ENCODE measurements around the gene PIGS. TPM values are rescaled to one million over a fixed set of nuclear protein-coding genes. Genes with fewer than 3 reads are reported as not detected.

Gene PIGS
- total RNA-seq, 1 donor from 2014 or later = 15.2 TPM

DNA sequence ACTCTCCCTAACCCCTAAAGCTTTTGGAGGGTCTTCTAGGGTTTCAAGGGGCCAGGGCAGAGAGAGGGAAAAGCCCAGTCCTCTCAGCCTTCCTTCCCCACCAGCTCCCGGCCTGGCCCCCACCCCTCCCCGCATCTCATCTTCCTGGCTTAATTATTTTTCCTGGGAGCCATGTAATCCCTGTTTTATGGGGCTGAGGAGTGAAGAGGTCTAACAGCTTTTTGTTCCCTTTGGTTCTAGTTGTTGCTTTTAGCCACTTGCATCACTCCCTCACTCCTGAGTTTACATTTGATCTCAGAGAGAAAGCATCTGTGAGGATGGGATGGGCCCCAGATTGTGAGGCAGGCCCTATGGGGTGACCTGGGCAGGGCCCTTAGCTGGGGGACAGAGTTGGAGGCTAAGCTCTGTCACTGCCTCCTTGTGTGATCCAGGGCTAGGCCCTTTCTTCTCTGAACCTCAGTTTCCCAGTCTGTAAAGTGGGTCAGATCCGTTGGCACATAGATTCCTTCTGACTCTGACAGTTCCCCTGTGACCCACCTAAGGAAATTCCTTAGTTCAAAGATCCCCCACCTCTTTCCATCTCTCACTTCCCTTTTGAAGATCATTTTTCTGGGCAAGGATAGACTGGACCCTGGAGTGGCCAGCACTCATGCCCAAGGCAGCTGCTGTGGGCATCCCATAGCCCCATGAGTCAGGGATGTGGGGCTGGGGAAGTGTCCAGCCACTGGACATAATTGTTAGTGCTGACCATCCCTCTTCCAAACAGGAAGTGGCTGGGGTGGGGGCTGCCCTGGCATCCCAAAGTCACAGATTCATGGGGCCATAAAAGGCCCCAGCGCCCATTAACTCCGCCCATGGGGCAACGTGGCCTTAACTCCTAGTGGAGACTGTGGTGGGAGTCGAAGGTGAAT lies 39.0 kb downstream of the PIGS start:
- Histone ChIP-seq H3K36me3 (no peaks in the 10 kb centered on the region), H3K4me2 (no peak overlapping the region), H3K4me3 (no peak overlapping the region), H3F3A (ENCODE audit: low read depth) (no peaks in the 10 kb centered on the region), H2AFZ (replicated peaks) (no peak overlapping the region), H3K9me3 (ENCODE audit: low read depth) (no peaks in the 10 kb centered on the region), H3K9ac (no peak overlapping the region), H4K20me1 (ENCODE audit: low read depth) (no peaks in the 10 kb centered on the region), H3K27ac (no peak overlapping the region), H3K27me3 (no peaks in the 10 kb centered on the region), H3K79me2 (ENCODE audit: low read depth) (no peaks in the 10 kb centered on the region), H3K4me1 (no peaks in the 10 kb centered on the region)
- TF ChIP-seq EZH2phosphoT487 (IDR thresholded peaks at IDR 0.05) = no peak
- no peak for TF ChIP-seq EZH2 (IDR thresholded peaks at IDR 0.05)
- TF ChIP-seq CTCF (IDR thresholded peaks at IDR 0.05) = no peak
- Mint-ChIP-seq H3K36me3 (no peaks in the 10 kb centered on the region), H3K27ac (no peak overlapping the region), H3K4me1 (peaks cover 25% of the 10 kb centered on the region), H3K9me3 (no peaks in the 10 kb centered on the region), H3K27me3 (ENCODE audit: insufficient read depth, low read depth) (peaks cover 10% of the 10 kb centered on the region), H3K4me3 (no peak overlapping the region)
- no peak for DNase-seq (ENCODE audit: low spot score)

DNA sequence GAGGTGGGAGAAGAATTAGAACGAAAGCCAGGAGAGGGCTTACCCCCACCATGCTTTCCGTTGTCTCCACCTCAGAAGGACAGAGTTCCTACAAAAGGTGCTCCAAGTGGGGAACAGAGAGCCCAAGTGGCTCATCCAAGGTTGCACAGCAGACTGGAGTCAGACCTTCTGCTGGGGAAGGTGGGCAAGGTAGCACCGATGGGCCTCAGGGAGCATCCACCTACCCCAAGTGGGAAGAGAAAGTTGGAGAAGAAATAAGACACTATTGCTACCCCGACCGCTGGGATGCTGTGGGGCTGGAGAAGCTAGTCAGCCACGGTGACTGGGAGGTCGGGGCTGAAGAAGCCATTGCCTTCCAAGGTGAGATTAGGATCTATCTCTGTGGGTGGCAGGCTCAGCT lies 40.4 kb downstream of the PIGS start:
- Mint-ChIP-seq H3K4me3 (no peak overlapping the region), H3K27me3 (ENCODE audit: insufficient read depth, low read depth) (peaks cover 10% of the 10 kb centered on the region), H3K27ac (no peak overlapping the region), H3K4me1 (peaks cover 34% of the 10 kb centered on the region), H3K9me3 (no peaks in the 10 kb centered on the region), H3K36me3 (no peaks in the 10 kb centered on the region)
- Histone ChIP-seq H3K27ac (no peak overlapping the region), H3K9ac (no peak overlapping the region), H3K27me3 (no peaks in the 10 kb centered on the region), H2AFZ (replicated peaks) (no peak overlapping the region), H3K4me2 (no peak overlapping the region), H3K4me1 (no peaks in the 10 kb centered on the region), H4K20me1 (ENCODE audit: low read depth) (no peaks in the 10 kb centered on the region), H3K79me2 (ENCODE audit: low read depth) (no peaks in the 10 kb centered on the region), H3K4me3 (no peak overlapping the region), H3K9me3 (ENCODE audit: low read depth) (no peaks in the 10 kb centered on the region), H3F3A (ENCODE audit: low read depth) (no peaks in the 10 kb centered on the region), H3K36me3 (no peaks in the 10 kb centered on the region)
- DNase-seq (ENCODE audit: low spot score) = no peak
- TF ChIP-seq EZH2 (IDR thresholded peaks at IDR 0.05) (no peak), CTCF (IDR thresholded peaks at IDR 0.05) (no peak), EZH2phosphoT487 (IDR thresholded peaks at IDR 0.05) (no peak)

GRCh38 chr17:28530250-28530649 lies 41.1 kb downstream of the PIGS start:
- H3K27me3 ChIP-seq = no peaks in the 10 kb centered on the region
- H3K4me2 ChIP-seq = no peak overlapping the region
- H4K20me1 ChIP-seq (ENCODE audit: low read depth) = no peaks in the 10 kb centered on the region
- Mint-ChIP-seq H3K36me3 (no peaks in the 10 kb centered on the region), H3K9me3 (no peaks in the 10 kb centered on the region), H3K27ac (no peak overlapping the region), H3K4me1 (peaks cover 39% of the 10 kb centered on the region), H3K27me3 (ENCODE audit: insufficient read depth, low read depth) (peaks cover 10% of the 10 kb centered on the region), H3K4me3 (no peak overlapping the region)
- no peaks in the 10 kb centered on the region for H3K9me3 ChIP-seq (ENCODE audit: low read depth)
- H2AFZ ChIP-seq (replicated peaks) = no peak overlapping the region
- DNase-seq (ENCODE audit: low spot score) = no peak
- no peaks in the 10 kb centered on the region for H3F3A ChIP-seq (ENCODE audit: low read depth)
- H3K36me3 ChIP-seq = no peaks in the 10 kb centered on the region
- no peaks in the 10 kb centered on the region for H3K79me2 ChIP-seq (ENCODE audit: low read depth)
- no peaks in the 10 kb centered on the region for H3K4me1 ChIP-seq
- no peak overlapping the region for H3K27ac ChIP-seq
- TF ChIP-seq CTCF (IDR thresholded peaks at IDR 0.05) (no peak), EZH2 (IDR thresholded peaks at IDR 0.05) (no peak), EZH2phosphoT487 (IDR thresholded peaks at IDR 0.05) (no peak)
- no peak overlapping the region for H3K9ac ChIP-seq
- no peak overlapping the region for H3K4me3 ChIP-seq
